ENCODE measurements around the gene POC1B.

Gene POC1B

GRCh38 chr12:89379839-89380467 is 145.9 kb downstream of the POC1B start:
- DNase-seq, result no peak

DNA sequence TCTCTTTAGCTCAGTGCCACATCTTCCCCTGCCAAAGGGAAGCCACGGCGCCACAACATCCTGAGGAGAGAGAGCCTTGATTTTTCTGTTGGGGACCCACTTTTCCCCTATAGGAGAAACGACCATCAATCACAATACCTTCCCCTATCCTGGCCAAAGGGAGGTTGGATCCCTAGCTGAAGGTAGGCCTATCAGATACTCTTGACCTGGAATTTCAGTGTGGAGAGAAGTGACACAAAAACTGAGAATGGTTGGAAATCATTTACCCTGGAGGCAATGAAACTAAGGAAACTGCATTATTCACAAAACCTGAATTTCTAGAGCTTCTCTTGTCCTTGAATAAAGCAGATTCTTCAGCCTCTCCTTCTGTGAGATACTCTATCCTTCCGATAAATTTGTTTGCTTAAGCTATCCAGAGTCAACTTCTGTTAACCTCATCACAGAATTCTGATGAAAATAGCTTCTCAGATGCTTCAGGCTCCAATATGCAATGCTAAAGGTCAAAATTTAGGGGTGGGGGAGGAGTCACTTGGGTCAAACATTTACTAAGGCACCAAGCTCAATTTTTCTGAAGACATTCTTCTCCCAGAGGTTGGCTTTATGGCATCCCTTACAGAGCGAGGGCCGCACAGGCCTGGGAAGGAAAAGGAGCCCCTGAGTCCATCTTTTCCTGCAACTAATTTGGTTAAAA is 146.6 kb downstream of the POC1B start:
- no peak for DNase-seq

DNA sequence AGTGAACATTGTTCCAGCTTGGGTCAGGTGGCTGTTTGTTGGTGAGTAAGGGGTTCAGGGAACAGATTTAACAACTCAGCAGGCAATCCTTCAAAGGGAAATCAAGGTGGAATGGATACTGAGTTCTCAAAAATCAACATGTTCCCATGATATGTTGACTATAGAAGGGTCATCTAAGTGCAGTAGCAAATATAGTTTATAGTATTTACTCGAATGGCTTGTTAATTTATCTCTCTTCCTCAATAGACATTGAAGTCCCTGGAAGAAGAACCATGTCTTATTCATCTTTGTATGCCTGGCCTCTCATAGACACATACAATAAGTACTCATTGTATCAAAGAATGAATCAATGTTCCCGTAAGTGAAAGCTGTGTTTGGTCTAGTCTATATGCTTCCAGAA is 149.0 kb downstream of the POC1B start:
- no peak for DNase-seq

DNA sequence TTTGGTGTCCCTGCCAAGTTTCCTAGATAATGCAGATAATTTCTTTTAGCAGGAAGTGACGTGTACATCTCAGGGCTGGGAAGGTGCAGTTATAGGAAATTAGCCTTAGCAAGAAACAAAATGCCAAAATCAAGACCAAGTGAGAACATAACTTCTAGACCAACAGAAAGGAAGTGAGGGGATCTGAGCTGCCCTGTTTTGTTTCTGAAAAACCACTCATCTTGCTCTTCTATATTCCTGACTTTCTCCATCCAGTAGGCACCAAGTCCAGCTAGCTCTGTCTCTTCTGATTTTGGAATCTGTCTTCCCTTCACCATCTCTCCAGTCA is 149.7 kb downstream of the POC1B start:
- no peak for DNase-seq

DNA sequence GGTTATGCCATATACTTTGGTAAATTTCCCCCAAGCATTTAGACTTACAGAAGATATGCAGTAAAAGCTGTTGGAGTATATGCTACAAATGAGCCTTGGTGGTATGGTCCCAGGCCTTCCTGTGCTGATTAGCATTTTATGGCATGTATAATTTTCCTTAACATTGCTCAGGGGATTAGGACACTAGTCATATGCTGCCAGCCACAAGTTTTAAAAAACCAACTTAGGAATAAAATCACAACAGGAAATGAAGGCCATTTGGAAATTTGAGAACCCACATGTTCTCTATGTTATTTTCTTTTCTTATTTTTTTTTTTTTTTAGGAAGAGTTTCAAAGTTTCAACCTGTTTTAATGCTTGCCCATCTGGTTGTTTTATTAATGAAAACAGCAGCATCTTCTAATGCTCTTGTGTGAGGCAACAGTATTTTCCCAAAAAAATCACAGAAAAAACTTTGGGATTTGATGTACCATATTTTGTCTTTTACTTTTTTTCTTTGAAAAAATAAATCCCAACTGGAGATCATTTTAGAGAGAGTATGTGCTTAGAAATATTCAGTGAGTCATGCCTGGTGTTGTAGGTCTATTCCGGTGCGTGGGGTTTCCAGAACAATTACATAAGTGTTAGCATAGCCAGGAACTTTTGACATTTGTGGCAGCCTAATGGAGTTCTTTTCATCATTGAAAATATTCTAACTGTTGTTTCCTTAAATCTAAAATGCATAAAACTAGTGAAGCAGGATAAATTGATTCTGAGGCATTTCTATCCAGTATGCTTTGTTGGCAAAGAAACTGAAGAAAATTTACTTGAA is 151.9 kb downstream of the POC1B start:
- DNase-seq, result no peak

DNA sequence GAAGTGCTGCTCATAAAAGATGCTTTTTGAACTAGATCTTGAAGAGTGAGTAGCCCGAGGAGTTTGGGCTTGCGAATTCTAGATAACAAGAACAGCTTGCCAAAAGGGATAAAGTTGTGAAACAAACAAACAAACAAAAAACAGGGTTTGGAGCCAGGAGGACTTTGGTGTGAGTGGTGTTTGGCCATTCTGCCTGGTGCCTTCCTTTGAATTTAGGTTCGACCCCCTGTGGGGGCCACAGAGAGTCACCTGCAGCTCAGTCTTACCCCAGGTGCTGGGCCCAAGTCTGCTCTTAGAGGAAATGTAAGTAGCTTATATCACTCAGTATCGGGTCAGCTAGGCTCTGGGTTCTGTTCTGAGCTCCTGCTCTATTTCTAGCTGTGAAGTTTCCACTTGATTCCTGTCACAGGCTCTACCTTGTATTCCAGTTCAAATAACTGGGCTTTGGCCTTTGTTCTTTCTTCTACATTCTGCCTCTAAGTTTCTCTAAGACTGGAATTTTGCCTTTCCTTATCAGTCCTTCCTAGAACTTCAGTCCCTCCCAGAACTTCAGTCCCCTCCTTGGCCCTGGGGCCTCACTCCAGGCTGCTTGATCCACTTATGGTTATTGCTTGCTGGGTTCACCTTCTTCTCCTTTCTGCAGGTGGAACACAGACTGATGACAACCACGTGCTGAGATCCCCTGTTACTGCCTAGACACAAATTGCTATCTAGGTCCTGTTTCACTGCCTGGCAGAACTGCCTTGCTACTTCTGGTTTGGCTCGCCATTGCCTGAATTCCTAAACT is 153.1 kb downstream of the POC1B start:
- DNase-seq, result no peak

- DNase-seq, result no peak
These were observed 155.0 kb downstream of the POC1B start for GRCh38 chr12:89370850-89371249.

GRCh38 chr12:89370421-89370831 is 155.4 kb downstream of the POC1B start:
- DNase-seq, result no peak
